ENCODE results near the gene KLK10.

The KLK10 gene

DNA sequence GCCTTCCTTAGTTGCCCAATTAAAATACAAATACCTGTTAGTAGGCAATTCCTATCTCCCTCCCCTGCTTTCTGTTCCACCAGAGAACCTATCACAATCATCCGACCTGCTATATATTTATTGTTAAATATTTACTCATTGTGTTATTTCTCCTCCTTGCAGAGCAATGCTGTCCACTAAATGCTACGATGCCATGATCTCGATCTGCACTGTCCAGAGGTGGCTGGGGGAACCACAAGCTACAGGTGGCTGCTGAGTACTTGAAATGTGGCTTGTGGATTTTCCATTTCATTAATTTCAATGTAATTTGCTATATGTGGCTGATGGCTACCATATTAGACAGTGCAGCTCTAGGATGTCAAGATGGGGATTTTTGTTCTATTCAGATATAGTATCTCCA, 55.2 kb downstream of the KLK10 start:
- DNase-seq: no peak

GRCh38 chr19:50963381-50963780, 56.1 kb downstream of the KLK10 start:
- no peak for DNase-seq
